DOHH2 (cell line): Measurements from ENCODE around the gene ZNF709.

Experiments used
- H3F3A ChIP-seq: fragments of 200-600 bp; sonication (generic), shearing (Covaris generic); 2 replicates; pipeline ENCODE4 v1.6.0; 2016; ENCODE audit warnings: antibody characterized with exemption, mild to moderate bottlenecking; ENCODE audit not compliant: control insufficient read depth, insufficient read depth
- H3K27ac ChIP-seq: fragments of 200-600 bp; sonication (generic); 2 replicates; pipeline ENCODE4 v1.5.1; 2014; ENCODE audit warnings: low read depth, mild to moderate bottlenecking, low read length, moderate library complexity
- H3K27me3 ChIP-seq: fragments of 200-600 bp; sonication (generic); 2 replicates; pipeline ENCODE4 v1.6.1; 2014; ENCODE audit warnings: mild to moderate bottlenecking, low read length, mixed read lengths; ENCODE audit not compliant: control insufficient read depth
- H3K36me3 ChIP-seq: fragments of 200-600 bp; sonication (generic); 2 replicates; pipeline ENCODE4 v1.6.1; 2014; ENCODE audit warnings: mild to moderate bottlenecking, low read length, moderate library complexity, mixed read lengths; ENCODE audit not compliant: control insufficient read depth
- H3K4me1 ChIP-seq: fragments of 200-600 bp; sonication (generic); 2 replicates; pipeline ENCODE4 v1.6.1; 2014; ENCODE audit warnings: mild to moderate bottlenecking, low read length, mixed read lengths; ENCODE audit not compliant: control insufficient read depth
- H3K4me2 ChIP-seq: fragments of 200-600 bp; sonication (generic); 2 replicates; pipeline ENCODE4 v1.6.0; 2014; ENCODE audit warnings: mild to moderate bottlenecking, low read length, moderate library complexity
- H3K4me3 ChIP-seq: fragments of 200-600 bp; sonication (generic); 2 replicates; pipeline ENCODE4 v1.5.1; 2014; ENCODE audit warnings: mild to moderate bottlenecking, low read length, mixed read lengths
- H3K79me2 ChIP-seq: fragments of 200-600 bp; sonication (generic); 2 replicates; pipeline ENCODE4 v1.6.1; 2014; ENCODE audit warnings: mild to moderate bottlenecking, low read length, mixed read lengths; ENCODE audit not compliant: control insufficient read depth
- H3K9me2 ChIP-seq: fragments of 200-600 bp; sonication (generic); replicated peaks from 2 replicates; pipeline ENCODE4 v1.6.1; 2014; ENCODE audit warnings: mild to moderate bottlenecking, low read length, mixed read lengths; ENCODE audit not compliant: control insufficient read depth
- H3K9me3 ChIP-seq: fragments of 200-600 bp; sonication (generic); 2 replicates; pipeline ENCODE4 v1.6.1; 2014; ENCODE audit warnings: antibody characterized with exemption, low read length, mixed read lengths; ENCODE audit not compliant: control insufficient read depth, insufficient read depth
- H4K20me1 ChIP-seq: fragments of 200-600 bp; sonication (generic); 2 replicates; pipeline ENCODE4 v1.6.0; 2014; ENCODE audit warnings: low read depth, mild to moderate bottlenecking, antibody characterized with exemption, low read length, moderate library complexity; ENCODE audit not compliant: control insufficient read depth, insufficient read depth
- CTCF ChIP-seq: fragments of 200-600 bp; sonication (generic); IDR thresholded peaks from one replicate; pipeline ENCODE4 v1.5.1; 2014; ENCODE audit warnings: antibody characterized with exemption, mild to moderate bottlenecking, low read depth, low read length; ENCODE audit not compliant: poor library complexity, severe bottlenecking
- EZH2phosphoT487 ChIP-seq: fragments of 200-600 bp; sonication (generic); IDR thresholded peaks from 2 replicates; pipeline ENCODE4 v1.6.1; 2017; ENCODE audit warnings: borderline replicate concordance, mild to moderate bottlenecking, antibody characterized with exemption, low read length, moderate library complexity, mixed read lengths

Gene ZNF709

DNA sequence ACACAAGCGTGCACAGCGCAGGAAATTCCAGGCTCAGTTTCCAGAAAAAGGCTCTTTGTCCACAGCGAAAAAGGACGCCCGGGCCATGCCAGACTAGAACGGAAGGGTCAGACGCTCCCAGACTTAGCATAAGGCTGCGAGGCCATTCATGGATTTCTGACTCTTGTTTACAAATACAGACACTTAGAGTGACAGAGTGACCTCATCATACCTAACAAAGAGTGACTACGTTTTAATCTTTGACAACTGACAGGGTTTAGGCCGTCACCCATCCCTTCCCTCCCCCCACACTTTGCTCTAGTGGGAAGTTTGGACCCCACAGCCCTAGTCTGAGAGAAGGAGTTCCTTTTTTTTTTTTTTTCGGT lies 418 bp upstream of the ZNF709 start:
- H3K4me3 ChIP-seq, result peak overlapping the region; percentile 88
- H3K4me2 ChIP-seq, result peak overlapping the region; percentile 94
- H3K36me3 ChIP-seq, result no peaks in the 10 kb centered on the region
- H3K27me3 ChIP-seq, result no peaks in the 10 kb centered on the region
- H3K4me1 ChIP-seq, result peaks cover 35% of the 10 kb centered on the region
- peaks cover 27% of the 10 kb centered on the region for H3K79me2 ChIP-seq
- H3K27ac ChIP-seq, result no peak overlapping the region
- peaks cover 6% of the 10 kb centered on the region; the same call in 1 of the 2 replicates for H3F3A ChIP-seq
- H3K9me2 ChIP-seq, result no peaks in the 10 kb centered on the region
- H4K20me1 ChIP-seq, result no peaks in the 10 kb centered on the region
- H3K9me3 ChIP-seq, result no peaks in the 10 kb centered on the region
- TF ChIP-seq CTCF (no peak), EZH2phosphoT487 (no peak)

DNA sequence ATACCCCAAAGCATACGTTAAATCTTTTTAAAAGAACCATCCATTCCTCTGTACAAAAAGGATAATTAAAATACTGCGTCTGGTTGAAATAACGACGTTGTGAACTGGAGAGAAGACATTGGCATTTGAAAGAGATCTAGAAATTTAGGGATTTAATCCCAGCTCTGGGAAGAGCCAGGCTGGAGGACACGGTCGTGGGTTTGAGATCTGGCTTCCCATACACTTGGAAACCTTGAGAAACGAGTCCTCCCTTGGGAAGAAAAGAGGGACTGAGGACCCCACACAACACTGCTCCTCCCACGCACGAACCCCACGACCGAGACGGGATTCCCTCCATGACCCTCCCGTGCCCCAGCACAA lies 625 bp downstream of the ZNF709 start:
- H3K4me3 ChIP-seq, result peak overlapping the region; percentile 88
- H3K9me2 ChIP-seq, result no peaks in the 10 kb centered on the region
- no peaks in the 10 kb centered on the region for H3K36me3 ChIP-seq
- no peaks in the 10 kb centered on the region for H3K9me3 ChIP-seq
- TF ChIP-seq CTCF (no peak), EZH2phosphoT487 (no peak)
- H3K4me2 ChIP-seq, result peak overlapping the region; percentile 94
- H3F3A ChIP-seq, result peaks cover 6% of the 10 kb centered on the region; the same call in 1 of the 2 replicates
- H3K4me1 ChIP-seq, result peaks cover 36% of the 10 kb centered on the region
- H3K27me3 ChIP-seq, result no peaks in the 10 kb centered on the region
- H4K20me1 ChIP-seq, result no peaks in the 10 kb centered on the region
- no peak overlapping the region for H3K27ac ChIP-seq
- peaks cover 28% of the 10 kb centered on the region for H3K79me2 ChIP-seq

DNA sequence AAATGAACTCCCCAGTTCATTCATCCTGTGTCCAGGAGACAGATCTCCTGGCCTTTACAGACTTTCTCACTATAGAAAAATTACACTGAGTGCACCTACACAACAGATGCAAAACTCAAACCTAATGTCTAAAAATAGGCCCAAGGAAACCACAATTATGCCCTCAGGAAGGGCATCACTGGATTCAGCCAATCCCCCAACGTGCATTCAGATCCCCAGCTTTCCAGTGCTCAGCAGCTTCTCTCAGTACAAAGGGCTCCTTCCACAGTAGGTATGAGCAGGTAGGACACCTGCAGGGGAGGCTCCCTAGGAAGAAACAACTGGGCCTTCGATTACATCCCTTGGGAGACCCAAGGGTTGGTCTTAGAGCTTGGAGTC lies 2.1 kb downstream of the ZNF709 start:
- H3K4me1 ChIP-seq, result peaks cover 45% of the 10 kb centered on the region
- no peak overlapping the region for H3K27ac ChIP-seq
- no peaks in the 10 kb centered on the region for H4K20me1 ChIP-seq
- peaks cover 38% of the 10 kb centered on the region for H3K79me2 ChIP-seq
- H3K4me2 ChIP-seq, result peak overlapping the region; percentile 51
- H3F3A ChIP-seq, result peaks cover 6% of the 10 kb centered on the region; the same call in 1 of the 2 replicates
- no peaks in the 10 kb centered on the region for H3K36me3 ChIP-seq
- H3K9me3 ChIP-seq, result no peaks in the 10 kb centered on the region
- H3K9me2 ChIP-seq, result no peaks in the 10 kb centered on the region
- no peaks in the 10 kb centered on the region for H3K27me3 ChIP-seq
- H3K4me3 ChIP-seq, result peak overlapping the region; percentile 38
- TF ChIP-seq EZH2phosphoT487 (no peak), CTCF (no peak)
